A549 (cell line): ENCODE measurements around the gene RNF130. TPM values are rescaled to one million over a fixed set of nuclear protein-coding genes. Genes with fewer than 3 reads are reported as not detected.

Experiments used
- ATAC-seq, 2 experiments: fragments of 200-7000 bp in 1 of 2; fragments of >200 bp in 1 of 2; cut with Nextera tagmentation in 1 of 2; cut with Tn5 transposase in 1 of 2; 3 replicates each; pipeline versions ENCODE4 v1.8.0 to v1.9.1; 2018 to 2020; ENCODE audit warnings: mild to moderate bottlenecking in 1 of 2, moderate library complexity in 1 of 2
- CTCF ChIA-PET: fragments of 300-600 bp; sonication (Branson Sonifier 250); formaldehyde crosslinking; extraction: SDS; loops from one replicate; lab custom pipeline; 2021; ENCODE audit warnings: antibody characterized with exemption, inconsistent platforms; lab: Yijun Ruan, JAX
- POLR2A ChIA-PET: fragments of 350-600 bp; formaldehyde crosslinking; extraction: SDS; loops from one replicate; lab custom pipeline; 2021; ENCODE audit warnings: antibody characterized with exemption, inconsistent platforms; lab: Yijun Ruan, JAX
- DNase-seq, 2 experiments: peaks; one replicate each; pipeline versions ENCODE4 v3.0.0 to v3.0.0-alpha.2; 2011 to 2016; ENCODE audit warnings: low read depth in 1 of 2, low spot score in 1 of 2
- FAIRE-seq: peaks from 2 replicates; lab custom pipeline; 2011; peaks lifted over from hg19 to GRCh38; lab: Jason Lieb, UNC
- H3K27ac ChIP-seq, 2 experiments: fragments of >200 bp; sonication (Bioruptor Twin); formaldehyde crosslinking; 3 replicates each; pipeline ENCODE4 v1.5.1; 2016 to 2017
- H3K4me1 ChIP-seq: fragments of >200 bp; sonication (Bioruptor Twin); formaldehyde crosslinking; 3 replicates; pipeline ENCODE4 v1.6.1; 2016
- H3K4me2 ChIP-seq: fragments of >200 bp; sonication (Bioruptor Twin); formaldehyde crosslinking; 3 replicates; pipeline ENCODE4 v1.6.1; 2016
- H3K4me3 ChIP-seq: fragments of >200 bp; sonication (Bioruptor Twin); formaldehyde crosslinking; 3 replicates; pipeline ENCODE4 v1.5.1; 2016
- H3K9me3 ChIP-seq: fragments of >200 bp; sonication (Bioruptor Twin); formaldehyde crosslinking; 3 replicates; pipeline ENCODE4 v1.6.1; 2016
- ATOH8 ChIP-seq: fragments of 250-450 bp; sonication (Bioruptor Pico); IDR thresholded peaks from 2 replicates; pipeline ENCODE4 v1.5.0; 2020; ENCODE audit warnings: low read depth, mild to moderate bottlenecking, moderate library complexity
- BCL3 ChIP-seq: fragments of >200 bp; sonication (Bioruptor Twin); formaldehyde crosslinking; IDR thresholded peaks from 3 replicates; pipeline ENCODE4 v1.6.1; 2016
- BHLHE40 ChIP-seq: IDR thresholded peaks from 2 replicates; pipeline ENCODE4 v1.6.1; 2012; ENCODE audit warnings: low read depth, low read length, inconsistent platforms
- CBX2 ChIP-seq: fragments of 200-600 bp; sonication (generic); IDR thresholded peaks from 2 replicates; pipeline ENCODE4 v1.6.1; 2016; ENCODE audit warnings: low read depth, mild to moderate bottlenecking, borderline replicate concordance
- CEBPB ChIP-seq, 2 experiments: fragments of >200 bp in 1 of 2; sonication (Bioruptor Twin) in 1 of 2; formaldehyde crosslinking in 1 of 2; IDR thresholded peaks; 2 replicates each; pipeline ENCODE4 v1.6.1; 2012 to 2016
- CHD2 ChIP-seq: fragments of 150-350 bp; IDR thresholded peaks from 2 replicates; pipeline ENCODE4 v1.6.1; 2014; ENCODE audit warnings: low read length; ENCODE audit not compliant: partially characterized antibody
- CHD4 ChIP-seq: fragments of 200-600 bp; sonication (generic); IDR thresholded peaks from 2 replicates; pipeline ENCODE4 v1.6.1; 2016; ENCODE audit warnings: antibody characterized with exemption, mild to moderate bottlenecking, borderline replicate concordance
- CTCF ChIP-seq: fragments of >200 bp; sonication (Bioruptor Twin); formaldehyde crosslinking; IDR thresholded peaks from 3 replicates; pipeline ENCODE4 v1.5.1; 2016
- EHMT2 ChIP-seq: fragments of 200-600 bp; sonication (generic); IDR thresholded peaks from 2 replicates; pipeline ENCODE4 v1.6.1; 2016; ENCODE audit warnings: antibody characterized with exemption, low read depth, mild to moderate bottlenecking, moderate library complexity
- ELK1 ChIP-seq: fragments of 150-350 bp; IDR thresholded peaks from 2 replicates; pipeline ENCODE4 v1.6.1; 2014; ENCODE audit warnings: low read depth, mild to moderate bottlenecking, low read length
- EP300 ChIP-seq, 2 experiments: fragments of >200 bp; sonication (Bioruptor Twin); formaldehyde crosslinking; IDR thresholded peaks; 2 replicates in 1 of 2; 3 replicates in 1 of 2; pipeline ENCODE4 v1.6.1; 2016 to 2017
- ESRRA ChIP-seq: fragments of 150-350 bp; IDR thresholded peaks from 2 replicates; pipeline ENCODE4 v1.6.1; 2014; ENCODE audit warnings: mild to moderate bottlenecking, low read length, borderline replicate concordance
- FOXS1 ChIP-seq: fragments of 250-450 bp; sonication (Bioruptor Pico); IDR thresholded peaks from 2 replicates; pipeline ENCODE4 v1.5.0; 2020; ENCODE audit warnings: mild to moderate bottlenecking, moderate library complexity
- GATA3 ChIP-seq: IDR thresholded peaks from 2 replicates; pipeline ENCODE4 v1.6.1; 2012; ENCODE audit warnings: borderline replicate concordance
- HDAC2 ChIP-seq: fragments of 200-600 bp; sonication (generic); IDR thresholded peaks from 2 replicates; pipeline ENCODE4 v1.6.1; 2016
- HOXA7 ChIP-seq: fragments of 250-450 bp; sonication (Bioruptor Pico); IDR thresholded peaks from 2 replicates; pipeline ENCODE4 v1.5.0; 2020; ENCODE audit warnings: mild to moderate bottlenecking, moderate library complexity
- HOXB13 ChIP-seq: fragments of 250-450 bp; sonication (Bioruptor Pico); IDR thresholded peaks from 2 replicates; pipeline ENCODE4 v1.5.0; 2020; ENCODE audit warnings: low read depth, mild to moderate bottlenecking, moderate library complexity
- JUNB ChIP-seq: fragments of >200 bp; sonication (Bioruptor Twin); formaldehyde crosslinking; IDR thresholded peaks from 2 replicates; pipeline ENCODE4 v1.6.1; 2016
- NFE2L2 ChIP-seq: fragments of 150-350 bp; conservative IDR thresholded peaks from 2 replicates; pipeline ENCODE4 v1.6.1; 2014; ENCODE audit warnings: low read length
- NPAS2 ChIP-seq: fragments of 250-450 bp; sonication (Bioruptor Pico); IDR thresholded peaks from 2 replicates; pipeline ENCODE4 v1.8.0; 2022; ENCODE audit warnings: mild to moderate bottlenecking, moderate library complexity, borderline replicate concordance
- PBX3 ChIP-seq: IDR thresholded peaks from 2 replicates; pipeline ENCODE4 v1.6.1; 2012
- PHF8 ChIP-seq: fragments of 200-600 bp; sonication (generic); IDR thresholded peaks from 2 replicates; pipeline ENCODE4 v1.6.1; 2016; ENCODE audit warnings: low read depth, mild to moderate bottlenecking, antibody characterized with exemption, moderate library complexity, borderline replicate concordance
- POLR2A ChIP-seq: IDR thresholded peaks from 2 replicates; pipeline ENCODE4 v1.6.1; 2012; ENCODE audit warnings: mild to moderate bottlenecking, low read length
- RARB ChIP-seq: fragments of 250-450 bp; sonication (Bioruptor Pico); IDR thresholded peaks from 2 replicates; pipeline ENCODE4 v1.8.0; 2021; ENCODE audit warnings: mild to moderate bottlenecking, moderate library complexity
- REST ChIP-seq: fragments of 200-600 bp; sonication (generic); IDR thresholded peaks from 2 replicates; pipeline ENCODE4 v1.6.1; 2016; ENCODE audit warnings: antibody characterized with exemption, mild to moderate bottlenecking, moderate library complexity
- SMC3 ChIP-seq: fragments of >200 bp; sonication (Bioruptor Twin); formaldehyde crosslinking; IDR thresholded peaks from 3 replicates; pipeline ENCODE4 v1.6.1; 2018; ENCODE audit warnings: inconsistent platforms
- TP53 ChIP-seq: fragments of 250-450 bp; sonication (Bioruptor Pico); IDR thresholded peaks from 2 replicates; pipeline ENCODE4 v1.5.0; 2021; ENCODE audit warnings: mild to moderate bottlenecking, moderate library complexity
- USF2 ChIP-seq: fragments of 450-650 bp; IDR thresholded peaks from 2 replicates; pipeline ENCODE4 v1.6.1; 2014; ENCODE audit warnings: antibody characterized with exemption
- WGBS: methylation state at CpG from one replicate; pipeline ENCODE4 v1.1.6; 2017; ENCODE audit errors: missing lambda C conversion rate; 5-methylcytosine and 5-hydroxymethylcytosine counted together
- polyA minus RNA-seq: library from RNA; depleted of rRNA, polyadenylated mRNA; stranded (reverse); fragments of >200 nt; gene quantifications from 2 replicates; pipeline ENCODE4 v1.2.3, GENCODE V29; 2011; rRNA and poly(A)+ RNA removed
- polyA plus RNA-seq, 4 experiments: library from polyadenylated mRNA; depleted of rRNA in 3 of 4; stranded (reverse); fragments of >200 nt; fragmentation: RNase III in 1 of 4; extraction: RNeasy Plus Mini Kit Qiagen cat#74134 plus additional on column Dnase treatment in 1 of 4; gene quantifications; 2 replicates in 3 of 4; 3 replicates in 1 of 4; pipeline ENCODE4 v1.2.3, GENCODE V29; 2011 to 2017

The RNF130 gene
- 50.1 and 57.1 TPM in 2 replicates for polyA plus RNA-seq (2011; rRNA removed)
- 29.7 and 38.7 TPM in 2 replicates for polyA plus RNA-seq (2012; cell fraction: cytosol; rRNA removed)
- 24.2 and 30.1 TPM in 2 replicates for polyA plus RNA-seq (2012; cell fraction: nucleus; rRNA removed)
- 31.1 to 35.0 TPM (median 33.3 TPM) in 3 replicates for polyA plus RNA-seq (2017; fragmentation: RNase III; extraction: RNeasy Plus Mini Kit Qiagen cat#74134 plus additional on column Dnase treatment)
- 18.4 and 22.8 TPM in 2 replicates for polyA minus RNA-seq

GRCh38 chr5:180071531-180072255 lies at the start of gene RNF130:
TSS of gene RNF130 (minus strand) at chr5:180071759. CDS start at chr5:180071702, 57 bp downstream.
- ATAC-seq (peak; percentile 82 to 90), DNase-seq (peak; percentile 87 to 95), FAIRE-seq (no peak)
- H3K9me3 ChIP-seq = peaks cover 10% of the 10 kb centered on the region
- H3K27ac ChIP-seq = peak within 1 kb of the TSS; percentile 95 to 97
- ChIA-PET CTCF (interaction anchor here (1.6 kb wide), 1 partner anchor 8 kb away, joined by 3 read pairs; no protein-coding TSS in a partner anchor), POLR2A (interaction anchor here (1.0 kb wide), 1 partner anchor 251 kb away, joined by 3 read pairs; the partner anchor contains the start of gene SQSTM1)
- peak within 1 kb of the TSS; percentile 71 for H3K4me2 ChIP-seq
- peaks cover 22% of the 10 kb centered on the region for H3K4me1 ChIP-seq
- peak within 1 kb of the TSS; percentile 97 for H3K4me3 ChIP-seq
- WGBS = 17% methylated on average over 2 of the region's 113 CpGs
- TF ChIP-seq GATA3 (peak; percentile 24; the same call in 1 of the 2 replicates), CTCF (no peak), HOXB13 (CRISPR knock-in tag) (peak; percentile 89), SMC3 (no peak), BHLHE40 (0 out of 2 replicates have a peak, but pooled peaks have one; percentile 43), TP53 (peak; percentile 69; the same call in 1 of the 2 replicates), EHMT2 (no peak), NFE2L2 (no peak), CHD2 (peak; percentile 52), REST (peak; percentile 33; the same call in 1 of the 2 replicates), CHD4 (no peak), BCL3 (peak; percentile 84), CEBPB (IDR thresholded peaks at IDR 0.05) (no peak), FOXS1 (CRISPR knock-in tag) (0 out of 2 replicates have a peak, but pooled peaks have one; percentile 78), ATOH8 (CRISPR knock-in tag) (0 out of 2 replicates have a peak, but pooled peaks have one; percentile 83), ELK1 (no peak), ESRRA (no peak), HOXA7 (CRISPR knock-in tag) (no peak), CBX2 (no peak), RARB (CRISPR knock-in tag) (no peak), USF2 (no peak), PHF8 (peak; percentile 97), EP300 (IDR thresholded peaks at IDR 0.05) (no peak), JUNB (no peak), NPAS2 (peak; percentile 58; the same call in 1 of the 2 replicates), POLR2A (peak; percentile 85), PBX3 (no peak), HDAC2 (no peak)
